RCC 7860 (cell line): Measurements from ENCODE around the gene SDK1.
"Not testable (repeated sequence)": the region's sequence is repeated elsewhere in the genome, so short reads cannot be mapped to it uniquely, and the experiment has no call there.

Experiments
- DNase-seq: peaks from one replicate; pipeline ENCODE4 v3.0.0-alpha.2; 2015; ENCODE audit warnings: low spot score
- FAIRE-seq: peaks from 2 replicates; lab custom pipeline; 2012; peaks lifted over from hg19 to GRCh38; lab: Jason Lieb, UNC

Gene SDK1

DNA sequence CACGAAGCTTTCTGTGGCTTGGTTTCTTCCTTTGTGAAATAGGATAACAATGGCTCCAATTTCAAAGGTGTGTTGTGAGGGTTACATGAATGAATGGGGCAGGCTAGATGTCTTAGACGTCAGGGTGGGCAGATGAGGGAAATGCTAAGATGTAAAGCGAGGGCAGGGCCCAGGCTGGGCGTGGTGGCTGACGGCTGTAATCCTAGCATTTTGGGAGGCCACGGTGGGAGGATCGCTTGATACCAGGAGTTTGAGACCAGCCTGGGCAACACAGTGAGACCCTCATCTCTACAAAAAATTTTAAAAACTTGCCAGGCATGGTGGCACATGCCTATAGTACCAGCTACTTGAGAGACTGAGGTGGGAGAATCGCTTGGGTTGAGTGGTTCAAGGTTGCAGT, 773.4 kb downstream of the SDK1 start:
- no peak for DNase-seq
- no peak for FAIRE-seq

DNA sequence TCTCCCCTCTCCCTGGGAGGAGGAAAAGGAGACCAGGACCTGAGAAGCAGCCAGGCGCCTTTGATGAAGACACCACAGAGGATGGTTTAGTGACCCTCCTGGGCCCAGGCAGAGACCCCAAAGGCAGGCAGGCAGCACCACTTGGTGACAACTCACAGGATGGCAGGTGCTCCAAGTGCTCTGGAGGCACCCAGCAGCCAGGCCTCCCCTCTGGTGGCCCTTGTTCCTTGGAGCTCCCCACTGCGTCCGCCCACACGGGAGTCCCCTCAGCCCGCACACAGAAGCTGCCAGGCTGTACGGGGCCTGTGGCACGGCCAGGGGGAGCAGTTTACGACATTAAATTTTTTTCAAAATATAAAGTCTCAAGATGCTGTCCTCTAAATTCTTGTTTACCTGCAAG, 773.9 kb downstream of the SDK1 start:
- FAIRE-seq (no peak), DNase-seq (no peak)

DNA sequence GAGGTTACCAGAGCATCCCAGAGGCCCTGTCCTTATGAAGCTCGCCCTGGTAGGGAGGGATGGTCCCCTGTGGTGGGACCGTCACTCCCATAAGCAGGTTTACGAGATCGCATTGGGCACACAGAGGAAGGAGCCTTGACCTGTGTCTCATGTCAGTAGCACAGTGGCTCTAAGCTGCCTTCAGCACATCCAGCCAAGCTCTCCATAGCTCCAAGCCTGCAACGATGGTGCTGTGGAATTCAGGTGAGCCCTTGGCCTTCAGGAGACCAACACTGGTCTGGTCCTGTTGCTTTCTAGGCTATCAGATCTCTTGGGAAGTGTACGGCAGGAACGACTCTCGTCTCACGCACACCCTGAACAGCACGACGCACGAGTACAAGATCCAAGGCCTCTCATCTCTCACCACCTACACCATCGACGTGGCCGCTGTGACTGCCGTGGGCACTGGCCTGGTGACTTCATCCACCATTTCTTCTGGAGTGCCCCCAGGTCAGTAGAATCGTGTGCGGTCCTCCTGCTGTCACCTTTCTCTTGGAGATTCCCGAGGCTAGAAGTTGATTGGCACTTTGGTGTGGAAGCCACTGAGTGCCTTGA, 775.7 kb downstream of the SDK1 start:
- no peak for FAIRE-seq

DNA sequence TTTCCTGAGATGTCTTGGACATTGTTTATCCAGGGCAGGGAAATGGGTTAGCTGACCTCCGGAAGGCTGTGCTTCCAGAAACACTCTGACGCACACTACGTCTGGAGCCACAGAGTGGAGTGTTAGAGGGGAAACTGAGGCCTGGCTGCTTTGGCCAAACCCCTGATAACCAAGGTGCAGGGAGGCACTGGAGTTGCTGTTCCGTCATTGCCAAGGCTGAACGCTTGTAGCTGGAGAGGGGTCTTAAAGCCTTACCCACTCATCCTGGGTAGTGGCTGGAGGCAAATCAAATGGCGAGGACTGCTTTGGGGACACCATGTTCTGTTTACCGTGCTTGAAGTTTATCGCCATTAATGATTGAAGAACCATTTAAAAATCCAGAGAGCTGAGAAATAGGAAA, 776.9 kb downstream of the SDK1 start:
- DNase-seq: no peak

More for the DNA sequence above, 775.7 kb downstream of the SDK1 start:
- no peak for DNase-seq

DNA sequence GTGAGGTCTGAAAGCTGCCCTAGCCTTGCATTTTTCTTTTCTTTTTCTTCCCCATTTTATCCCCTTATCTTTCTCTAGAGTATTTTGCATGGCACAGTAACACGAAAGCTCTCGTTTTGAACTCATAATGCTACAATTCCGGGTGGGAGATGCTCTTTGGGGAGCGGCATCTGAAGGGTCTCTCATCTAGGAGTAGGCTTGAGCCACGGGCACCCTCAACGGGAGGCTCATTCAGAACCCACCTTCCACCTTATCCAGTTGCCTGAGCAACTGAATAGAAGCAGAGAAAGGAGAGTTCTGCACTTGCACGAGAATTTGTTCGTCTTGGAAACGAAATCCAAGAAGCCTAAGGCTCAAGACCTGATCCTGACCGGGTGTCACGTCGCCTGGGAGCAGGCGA, 777.5 kb downstream of the SDK1 start:
- DNase-seq: no peak

More for the DNA sequence above, 776.9 kb downstream of the SDK1 start:
- FAIRE-seq: no peak

DNA sequence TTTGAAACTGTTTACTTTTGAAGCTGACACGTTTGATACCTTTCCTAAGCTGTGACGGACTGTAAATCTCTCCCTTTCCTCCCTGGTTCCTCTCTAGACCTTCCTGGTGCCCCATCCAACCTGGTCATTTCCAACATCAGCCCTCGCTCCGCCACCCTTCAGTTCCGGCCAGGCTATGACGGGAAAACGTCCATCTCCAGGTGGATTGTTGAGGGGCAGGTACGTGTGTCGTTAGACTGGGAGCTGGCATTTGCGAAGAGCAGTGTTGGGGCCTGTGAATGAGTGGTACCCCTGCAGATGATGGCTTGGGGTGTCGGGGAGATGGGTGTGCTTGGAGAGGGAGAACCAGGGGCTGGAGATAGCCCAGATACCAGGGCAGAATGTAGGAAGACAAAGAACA, 778.3 kb downstream of the SDK1 start:
- DNase-seq (no peak), FAIRE-seq (no peak)

More for the DNA sequence above, 777.5 kb downstream of the SDK1 start:
- no peak for FAIRE-seq

DNA sequence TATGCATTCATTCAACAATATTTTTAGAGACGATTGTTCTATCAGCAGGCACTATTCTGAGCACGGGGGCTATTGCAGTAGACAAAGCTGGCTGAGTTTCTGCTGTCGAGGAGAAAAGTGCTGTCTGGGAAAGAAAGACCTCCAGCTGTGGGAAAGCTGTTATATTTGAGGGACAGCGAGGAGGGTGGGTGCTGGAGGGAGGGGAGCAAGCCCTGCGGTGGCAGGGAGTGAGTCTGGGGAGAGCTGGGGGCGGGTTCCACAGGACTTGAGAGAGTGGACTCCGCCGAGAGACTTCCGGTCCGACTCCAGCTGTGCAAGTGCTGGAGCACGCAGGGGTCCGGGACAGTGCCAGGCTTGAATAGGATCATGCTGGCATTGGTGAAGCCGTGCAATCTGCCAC, 778.9 kb downstream of the SDK1 start:
- no peak for FAIRE-seq
- DNase-seq: no peak

DNA sequence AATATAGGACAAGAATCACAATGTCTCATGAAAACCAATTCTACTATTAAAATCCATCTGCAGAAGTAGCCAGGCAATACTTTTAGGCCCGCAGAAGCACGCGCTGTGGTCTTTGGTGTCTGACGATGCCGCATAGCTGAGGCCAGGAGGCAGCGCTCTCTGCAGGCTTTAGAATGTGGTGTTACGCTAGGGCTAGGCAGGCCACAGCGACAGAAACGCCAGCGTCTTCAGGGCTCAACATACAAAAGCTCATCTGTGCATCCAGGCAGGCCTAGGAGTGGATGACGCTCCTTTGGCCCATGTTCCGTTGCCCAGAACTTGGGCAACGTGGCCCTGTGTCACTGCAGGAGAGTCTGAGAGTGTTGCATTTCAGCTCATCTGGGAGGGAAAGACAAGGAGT, 779.9 kb downstream of the SDK1 start:
- DNase-seq (no peak), FAIRE-seq (no peak)

DNA sequence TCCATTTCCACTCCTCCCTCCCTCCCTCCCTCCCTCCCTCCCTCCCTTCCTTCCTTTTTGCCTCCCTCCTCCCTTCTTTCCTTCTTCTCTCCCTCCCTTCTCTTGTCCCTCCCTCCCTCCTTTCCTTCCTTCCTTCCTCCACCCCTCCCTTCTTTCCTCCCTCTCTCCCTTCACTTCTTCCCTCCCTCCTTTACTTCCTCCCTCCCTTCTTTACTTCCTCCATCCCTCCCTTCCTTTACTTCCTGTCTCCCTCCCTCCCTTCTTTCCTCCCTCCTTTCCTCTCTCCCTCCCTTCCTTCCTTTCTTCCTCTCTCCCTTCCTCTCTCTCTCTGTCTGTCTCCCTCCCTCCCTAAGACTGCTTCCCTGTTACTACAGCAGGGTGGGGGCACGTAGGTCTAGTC, 782.5 kb downstream of the SDK1 start:
- FAIRE-seq (no peak), DNase-seq (no peak)

DNA sequence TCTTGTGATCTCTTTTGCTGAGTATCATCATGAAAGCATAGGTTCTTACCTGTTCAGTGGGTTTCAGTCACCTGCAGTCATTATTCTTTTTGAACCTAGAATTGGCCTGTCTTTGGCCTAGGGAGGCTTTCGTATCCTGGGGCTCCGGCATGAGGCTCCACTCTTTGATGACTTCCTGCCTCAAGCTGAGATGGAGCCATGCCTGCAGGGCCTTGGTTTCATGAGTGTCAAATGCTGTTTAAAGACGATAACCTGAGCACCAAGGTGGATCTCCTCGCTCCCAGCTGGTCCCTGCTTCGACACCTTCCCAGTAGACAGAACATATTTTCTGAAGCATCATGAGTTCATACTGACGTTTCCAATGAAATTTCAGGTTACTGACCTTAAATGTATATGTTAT, 783.2 kb downstream of the SDK1 start:
- FAIRE-seq (no peak), DNase-seq (no peak)

DNA sequence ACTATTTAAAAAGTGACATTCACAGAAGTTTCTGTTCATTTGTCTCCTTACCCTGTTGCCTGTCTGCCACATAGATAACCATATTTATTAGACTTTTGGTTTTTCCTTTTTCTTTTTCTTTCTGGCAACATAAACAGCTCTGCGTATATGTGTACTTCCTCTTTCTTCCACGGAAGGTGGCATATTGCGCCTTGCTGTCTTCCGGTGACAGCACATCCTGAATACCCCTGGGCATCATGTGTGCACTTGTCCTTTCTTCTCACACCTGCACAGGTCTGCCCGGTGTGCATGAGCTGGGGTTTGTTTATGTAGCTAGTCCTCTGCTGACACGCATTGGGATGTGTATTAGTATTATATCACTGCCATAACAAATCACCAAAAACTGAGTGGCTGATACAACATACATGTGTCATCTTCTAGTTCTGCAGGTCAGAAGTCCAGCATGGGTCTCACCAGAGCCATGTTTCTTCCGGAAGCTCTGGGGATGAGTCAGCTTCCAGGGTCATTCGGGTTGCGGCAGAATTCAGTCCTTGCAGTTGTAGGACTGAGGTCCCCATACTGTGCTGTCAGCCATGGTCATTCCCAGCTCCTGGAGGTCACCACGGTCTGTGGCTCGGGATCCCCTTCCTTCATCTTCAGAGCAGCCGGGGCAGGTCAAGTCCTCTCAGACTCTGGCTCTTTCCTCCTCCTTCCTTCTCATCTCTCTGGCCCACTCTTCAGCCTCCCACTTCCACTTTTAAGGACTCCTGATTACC, 785.1 kb downstream of the SDK1 start:
- DNase-seq: no peak
- no peak for FAIRE-seq

DNA sequence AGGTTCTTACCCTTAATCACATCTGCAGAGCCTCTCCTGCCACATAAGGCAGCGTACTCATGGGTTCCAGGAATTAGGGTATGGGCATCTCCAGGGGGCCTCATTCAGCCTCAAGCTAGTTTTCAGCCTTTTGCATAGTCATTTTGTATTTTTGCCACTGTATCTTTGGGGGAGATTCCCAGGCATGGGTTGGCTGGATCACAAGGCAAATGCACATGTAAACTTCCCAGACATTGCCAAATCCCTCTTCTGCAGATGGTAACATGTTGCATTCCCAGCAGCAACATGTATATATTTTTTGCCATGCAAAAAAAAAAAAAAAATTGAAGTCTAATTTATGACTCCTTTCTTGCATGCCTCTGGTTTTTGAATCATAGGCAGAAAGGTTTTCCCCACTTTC, 785.7 kb downstream of the SDK1 start:
- no peak for FAIRE-seq

DNA sequence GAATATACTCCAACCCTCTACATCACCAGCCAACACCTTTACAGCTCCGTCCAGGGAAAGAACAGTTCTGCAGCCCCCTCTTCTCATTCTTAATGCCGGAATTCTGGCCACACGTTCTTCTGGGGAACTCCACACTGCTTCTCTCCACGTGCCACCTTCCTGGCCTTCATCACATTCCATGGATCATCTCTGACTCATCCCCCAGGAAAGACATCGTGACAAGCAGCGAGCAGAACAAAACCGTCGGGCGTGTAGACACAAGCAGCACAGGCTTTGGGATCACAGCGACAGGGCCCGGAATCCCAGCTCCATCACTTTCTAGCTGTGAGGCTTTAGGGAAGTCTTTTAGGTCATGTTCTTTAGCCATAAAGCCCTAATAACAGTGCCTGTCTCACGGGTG, 790.7 kb downstream of the SDK1 start:
- no peak for DNase-seq
- no peak for FAIRE-seq

More for the DNA sequence above, 785.7 kb downstream of the SDK1 start:
- DNase-seq: no peak

DNA sequence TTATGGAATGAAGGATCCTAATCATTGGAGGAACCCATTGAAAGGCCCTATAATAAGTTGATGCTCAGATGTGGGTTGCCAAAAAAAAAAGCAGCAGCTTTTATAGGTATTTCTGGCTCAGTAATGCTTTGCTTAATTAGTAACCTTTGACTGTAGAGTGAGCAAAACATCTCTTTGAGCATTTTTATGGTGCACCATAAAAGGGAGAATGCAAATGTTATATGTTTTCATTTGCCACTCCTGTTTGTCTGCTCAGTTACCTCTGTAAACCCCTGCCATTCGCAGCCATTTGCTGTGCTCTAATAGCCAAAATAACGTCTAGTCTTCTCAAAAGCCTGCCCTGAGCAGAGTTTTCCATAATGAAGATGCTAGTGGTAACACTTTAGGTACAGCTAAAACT, 792.0 kb downstream of the SDK1 start:
- FAIRE-seq: no peak
- DNase-seq: no peak

DNA sequence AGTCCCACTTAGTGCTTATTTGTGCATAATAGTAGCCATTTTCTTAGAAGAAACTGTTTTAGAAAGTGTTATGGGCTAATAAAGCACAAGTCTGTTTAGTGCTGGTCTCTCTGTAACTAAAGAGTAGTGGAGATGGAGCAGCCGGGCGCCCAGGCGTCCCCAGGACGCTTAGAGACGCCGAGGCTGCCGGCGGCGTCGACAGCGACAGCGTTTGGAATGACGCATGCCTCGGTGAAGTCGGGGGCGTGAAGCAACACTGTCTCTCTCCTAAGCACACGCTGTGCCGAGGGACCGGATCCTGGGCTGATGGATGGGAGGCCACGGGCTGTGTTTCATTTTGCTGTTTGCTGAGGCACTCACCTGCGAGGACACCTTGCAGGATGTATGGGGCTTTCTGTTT, 792.4 kb downstream of the SDK1 start:
- FAIRE-seq (no peak), DNase-seq (no peak)

DNA sequence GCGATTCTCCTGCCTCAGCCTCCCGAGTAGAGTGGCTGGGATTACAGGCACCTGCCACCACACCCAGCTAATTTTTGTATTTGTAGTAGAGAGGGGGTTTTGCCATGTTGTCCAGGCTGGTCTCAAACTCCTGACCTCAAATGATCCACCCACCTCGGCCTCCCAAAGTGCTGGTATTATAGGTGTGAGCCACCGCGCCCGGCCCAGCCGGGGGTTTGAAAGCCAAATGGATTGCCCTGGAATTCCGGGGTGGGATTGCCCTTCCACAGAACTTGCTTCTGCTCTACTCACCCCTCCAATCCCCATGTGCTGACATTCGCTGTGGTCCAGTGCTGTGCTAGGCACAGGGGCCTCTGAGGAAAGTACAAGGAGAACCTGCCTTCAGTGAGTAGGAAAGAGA, 793.1 kb downstream of the SDK1 start:
- not testable (repeated sequence) for FAIRE-seq, DNase-seq

DNA sequence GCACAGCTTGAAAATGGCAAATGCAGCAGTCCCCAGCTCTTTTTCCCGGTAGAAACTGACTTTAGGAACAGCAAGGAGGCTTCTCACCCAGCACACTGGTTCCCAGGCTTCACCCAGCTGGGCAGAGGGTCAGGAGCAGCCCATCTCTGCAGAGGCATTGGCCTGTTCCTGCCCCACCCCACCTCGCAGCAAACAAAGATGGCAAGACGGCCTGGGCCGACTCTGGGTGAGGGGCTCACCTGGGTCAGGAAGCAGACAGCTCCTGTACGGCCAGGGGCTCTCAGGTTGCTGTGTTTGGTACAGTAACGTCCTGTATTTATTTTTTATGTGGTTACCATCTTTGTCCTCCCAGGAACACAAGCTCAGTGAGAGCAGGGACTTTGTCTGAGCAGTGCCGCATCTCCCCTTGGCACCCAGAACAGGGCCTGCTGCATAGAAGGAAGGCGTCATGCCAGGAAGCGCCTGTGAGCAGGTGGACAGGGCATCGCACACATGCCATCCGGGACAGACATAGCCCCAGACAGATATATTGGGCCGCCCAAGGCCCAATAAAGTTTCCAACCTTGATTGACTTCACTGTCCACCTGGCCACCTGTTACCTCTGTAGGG, 796.1 kb downstream of the SDK1 start:
- no peak for DNase-seq
- no peak for FAIRE-seq

DNA sequence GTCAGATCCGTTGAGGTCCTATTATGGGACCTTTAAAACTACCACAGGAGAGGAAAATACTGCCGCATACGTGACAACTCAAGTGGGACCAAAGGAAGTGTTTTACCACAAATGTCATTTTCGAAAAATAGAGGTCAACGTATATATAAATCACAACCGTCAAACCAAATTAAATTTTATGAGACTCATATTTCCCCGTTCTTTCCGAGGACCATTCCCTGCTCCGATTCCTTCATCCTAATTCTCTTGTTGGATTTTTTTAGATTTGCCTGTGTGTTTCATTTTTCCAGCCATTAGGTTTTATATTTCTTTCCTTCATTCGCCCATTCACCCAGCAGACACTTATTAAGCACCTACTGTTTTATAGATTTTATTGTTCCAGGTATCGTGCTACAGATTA, 797.1 kb downstream of the SDK1 start:
- DNase-seq (no peak), FAIRE-seq (no peak)

DNA sequence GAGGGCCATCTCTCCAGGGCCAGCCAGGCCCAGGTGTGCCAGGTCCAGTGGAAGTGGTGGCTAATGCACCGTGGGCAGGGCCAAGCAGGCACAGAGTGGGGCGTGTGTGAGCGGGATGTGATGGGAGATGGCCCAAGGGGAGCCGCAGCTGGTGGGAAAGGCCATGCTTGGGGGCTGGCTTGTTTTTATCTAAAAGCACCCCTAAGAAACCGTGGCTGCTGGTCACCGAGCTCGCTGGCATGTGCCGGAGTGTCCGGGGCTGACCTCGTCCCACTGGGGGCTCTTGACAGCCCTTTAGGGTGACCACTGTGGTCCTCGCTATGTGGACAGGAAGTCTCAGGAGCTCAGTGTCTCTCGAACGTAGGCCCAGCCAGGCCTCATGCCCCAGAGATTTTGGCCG, 798.6 kb downstream of the SDK1 start:
- FAIRE-seq: no peak
- DNase-seq: no peak

DNA sequence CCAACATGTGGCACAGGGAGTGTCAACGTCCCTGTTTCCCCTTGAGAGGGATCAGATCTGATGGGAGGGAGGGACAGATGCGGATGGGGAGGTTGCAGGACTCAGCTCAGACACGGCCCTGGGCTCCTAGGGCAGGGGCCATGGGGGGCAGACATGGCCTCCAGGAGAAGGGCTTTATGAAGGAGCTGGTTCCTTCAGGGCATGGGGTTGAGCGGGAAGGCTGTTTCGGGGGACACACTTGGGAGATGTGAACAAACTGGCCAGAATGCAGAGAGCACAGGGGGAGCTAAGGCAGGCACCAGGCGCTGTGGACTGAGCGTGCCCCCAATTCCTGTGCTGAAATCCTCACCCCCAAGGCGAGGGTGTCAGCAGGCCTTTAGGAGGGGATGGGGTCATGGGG, 799.1 kb downstream of the SDK1 start:
- FAIRE-seq: no peak

DNA sequence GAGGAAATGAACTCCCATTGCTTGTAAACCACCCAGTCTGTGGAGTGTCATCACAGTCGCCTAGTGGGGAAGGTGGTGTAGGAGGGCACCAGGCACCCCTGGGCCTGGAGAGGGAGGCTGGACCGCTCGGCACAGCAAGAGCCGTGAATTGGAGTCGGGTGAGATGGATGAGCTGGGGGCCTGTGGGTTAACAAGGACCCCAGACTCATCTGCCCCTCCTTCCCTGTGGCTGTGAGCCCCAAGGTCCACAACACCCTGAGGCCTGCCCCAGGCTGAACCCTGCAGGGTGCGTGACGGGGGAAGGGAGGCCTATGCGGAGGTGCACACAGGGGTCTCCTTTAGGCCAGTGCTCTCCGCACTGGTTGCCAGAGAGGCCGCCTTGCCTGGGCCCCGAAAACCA, 799.6 kb downstream of the SDK1 start:
- FAIRE-seq: no peak
- no peak for DNase-seq

More for the DNA sequence above, 799.1 kb downstream of the SDK1 start:
- no peak for DNase-seq

DNA sequence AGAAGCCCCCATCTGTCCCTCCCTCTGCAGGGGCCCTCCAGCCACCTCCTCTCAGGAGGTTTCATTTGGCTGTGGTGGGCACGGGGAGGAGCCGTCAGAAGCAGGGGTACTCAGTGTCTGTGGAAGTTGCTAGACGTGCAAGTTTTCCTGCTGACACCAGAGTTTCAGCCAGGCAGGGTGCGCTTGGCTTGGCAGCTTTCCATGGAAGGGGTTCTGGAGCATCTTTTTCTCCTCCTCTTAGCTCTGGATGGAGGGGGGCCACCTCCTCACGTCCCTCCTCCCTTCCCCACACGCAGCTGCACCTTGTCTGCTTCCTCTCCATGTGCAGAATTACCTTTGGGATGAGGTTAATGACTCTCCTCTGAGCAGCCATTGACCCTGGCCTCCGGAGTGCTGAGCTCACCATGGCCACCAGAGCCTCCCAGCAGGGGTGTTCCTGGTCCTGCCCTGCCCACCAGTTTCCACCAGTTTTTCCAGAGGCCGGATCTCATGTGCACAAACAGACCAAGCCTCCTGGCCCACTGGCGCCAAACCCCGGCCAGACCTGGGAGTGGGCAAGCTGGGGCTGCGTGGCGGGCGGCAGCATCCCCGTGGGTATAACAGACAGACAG, 801.3 kb downstream of the SDK1 start:
- DNase-seq: no peak
- FAIRE-seq: no peak
